AG04449 (cell line): ENCODE data around the gene CSTB.

Source experiments
- CTCF ChIA-PET: fragments of 350-600 bp; formaldehyde crosslinking; extraction: SDS; loops from one replicate; lab custom pipeline; 2021; ENCODE audit warnings: antibody characterized with exemption; lab: Yijun Ruan, JAX
- POLR2A ChIA-PET: fragments of 400-600, 350-600 bp; formaldehyde crosslinking; extraction: SDS; loops from one replicate; lab custom pipeline; 2020; ENCODE audit warnings: antibody characterized with exemption, inconsistent platforms; lab: Yijun Ruan, JAX
- DNase-seq: peaks from one replicate; pipeline ENCODE4 v3.0.0-alpha.2; 2010; ENCODE audit warnings: low read depth, low spot score
- H3K4me3 ChIP-seq: 2 replicates; pipeline ENCODE4 v1.5.1; 2011; ENCODE audit warnings: low read depth, mild to moderate bottlenecking, control low read depth, low read length
- CTCF ChIP-seq: IDR thresholded peaks from one replicate; pipeline ENCODE4 v1.5.1; 2011; ENCODE audit warnings: mild to moderate bottlenecking, moderate library complexity, low read length, control low read depth, inconsistent platforms; ENCODE audit not compliant: insufficient read depth; ENCODE audit errors: missing control alignments

Gene CSTB

GRCh38 chr21:43782431-43783097 is 6.5 kb upstream of the CSTB start:
- POLR2A ChIA-PET, result no interaction called here
- no peak for DNase-seq
- H3K4me3 ChIP-seq, result no peak overlapping the region
- no peak for TF ChIP-seq CTCF
- CTCF ChIA-PET, result no interaction called here

- DNase-seq, result no peak
- POLR2A ChIA-PET, result no interaction called here
- CTCF ChIA-PET, result no interaction called here
- no peak for TF ChIP-seq CTCF
- no peak overlapping the region for H3K4me3 ChIP-seq
Observed at GRCh38 chr21:43781846-43782245, 5.7 kb upstream of the CSTB start.

GRCh38 chr21:43779660-43780059 is 3.6 kb upstream of the CSTB start:
- H3K4me3 ChIP-seq, result no peak overlapping the region
- no peak for TF ChIP-seq CTCF
- no peak for DNase-seq
- ChIA-PET POLR2A (interaction anchor here (0.9 kb wide), 1 partner anchor 9 kb away, joined by 4 read pairs; no protein-coding TSS in a partner anchor), CTCF (interaction anchor here (1.1 to 1.8 kb wide), 3 partner anchors 9 to 31 kb away, joined by 3 to 18 read pairs (median 3); partner anchors contain the start of gene RRP1)

- CTCF ChIA-PET, result no interaction called here
- no peak overlapping the region for H3K4me3 ChIP-seq
- POLR2A ChIA-PET, result no interaction called here
- no peak for DNase-seq
- TF ChIP-seq CTCF, result no peak
Observed at GRCh38 chr21:43778469-43779335, 2.6 kb upstream of the CSTB start.

- no peak overlapping the region for H3K4me3 ChIP-seq
- no peak for DNase-seq
- TF ChIP-seq CTCF, result no peak
- POLR2A ChIA-PET, result no interaction called here
- CTCF ChIA-PET, result no interaction called here
Observed at GRCh38 chr21:43777953-43778352, 1.8 kb upstream of the CSTB start.

- POLR2A ChIA-PET, result no interaction called here
- H3K4me3 ChIP-seq, result peak overlapping the region; percentile 78
- CTCF ChIA-PET, result interaction anchor here (3.5 kb wide), 1 partner anchor 14 kb away, joined by 19 read pairs; the partner anchor contains the start of gene RRP1
- no peak for TF ChIP-seq CTCF
- DNase-seq, result no peak
Observed at GRCh38 chr21:43775190-43775589, 918 bp downstream of the CSTB start.
